HG03457 (cell line): ENCODE data around the gene GEMIN2.
"Not testable (repeated sequence)": the region's sequence is repeated elsewhere in the genome, so short reads cannot be mapped to it uniquely, and the experiment has no call there.

Source experiments
- ATAC-seq: cut with Tn5 transposase; IDR thresholded peaks from one replicate; pipeline ENCODE4 v1.9.1; 2021; ENCODE audit warnings: moderate number of reproducible peaks; ENCODE audit not compliant: unreplicated experiment

GEMIN2 gene

DNA sequence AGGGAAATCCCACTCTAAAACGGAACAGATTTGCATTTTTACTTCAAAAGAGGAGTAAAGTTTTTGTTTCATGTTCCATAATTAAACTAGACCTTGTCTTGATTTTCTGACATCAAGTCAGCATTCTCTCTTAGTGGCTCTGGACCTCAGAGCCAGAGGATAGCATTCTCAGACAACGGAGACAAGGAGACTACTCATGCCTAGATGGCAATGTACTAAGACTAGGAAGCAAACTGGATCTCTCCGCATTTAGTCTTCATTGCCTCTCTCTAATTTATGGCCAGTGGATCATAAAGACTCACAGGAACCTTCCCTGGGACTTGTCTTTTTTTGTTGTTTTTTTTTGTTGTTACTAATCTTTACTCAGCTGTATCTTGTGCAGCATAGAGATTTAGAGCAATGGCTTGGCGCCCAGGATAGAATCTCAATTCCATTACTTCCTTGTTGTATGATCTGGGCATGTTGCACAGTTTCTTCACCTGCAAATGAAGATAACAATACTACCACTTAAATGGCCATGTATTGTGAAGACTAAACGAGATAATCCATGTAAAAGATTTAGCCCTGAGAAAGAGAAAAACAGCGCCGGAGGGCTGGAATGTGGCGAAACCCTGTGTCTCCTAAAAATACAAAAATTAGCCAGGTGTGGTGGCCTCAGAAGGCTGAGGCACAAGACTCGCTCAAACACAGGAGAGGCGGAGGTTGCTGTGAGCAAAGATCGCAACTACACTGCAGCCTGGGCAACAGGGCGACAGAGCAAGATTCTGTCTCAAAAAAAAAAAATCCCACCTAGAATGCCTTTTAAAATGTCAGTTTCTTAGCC, 4.0 kb upstream of the GEMIN2 start:
- ATAC-seq = no peak

DNA sequence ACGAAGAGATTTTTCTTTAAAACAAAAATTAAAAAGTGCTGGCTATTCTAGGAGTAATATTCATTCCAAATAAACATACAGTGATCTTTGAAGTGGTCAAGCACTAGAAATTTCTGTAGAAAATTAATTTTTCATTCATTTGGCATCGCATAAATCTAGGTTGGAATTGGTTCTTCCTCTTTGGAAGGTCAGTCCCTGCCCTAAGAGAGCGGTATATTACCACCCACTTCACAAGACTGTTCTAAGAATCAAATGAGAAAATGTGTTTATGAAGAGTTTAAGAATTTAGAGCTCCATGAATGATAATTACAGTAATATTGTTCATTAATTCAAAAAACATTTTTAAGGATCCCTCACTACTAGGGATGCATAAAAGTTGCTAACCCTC, 444 bp upstream of the GEMIN2 start:
- ATAC-seq = no peak

DNA sequence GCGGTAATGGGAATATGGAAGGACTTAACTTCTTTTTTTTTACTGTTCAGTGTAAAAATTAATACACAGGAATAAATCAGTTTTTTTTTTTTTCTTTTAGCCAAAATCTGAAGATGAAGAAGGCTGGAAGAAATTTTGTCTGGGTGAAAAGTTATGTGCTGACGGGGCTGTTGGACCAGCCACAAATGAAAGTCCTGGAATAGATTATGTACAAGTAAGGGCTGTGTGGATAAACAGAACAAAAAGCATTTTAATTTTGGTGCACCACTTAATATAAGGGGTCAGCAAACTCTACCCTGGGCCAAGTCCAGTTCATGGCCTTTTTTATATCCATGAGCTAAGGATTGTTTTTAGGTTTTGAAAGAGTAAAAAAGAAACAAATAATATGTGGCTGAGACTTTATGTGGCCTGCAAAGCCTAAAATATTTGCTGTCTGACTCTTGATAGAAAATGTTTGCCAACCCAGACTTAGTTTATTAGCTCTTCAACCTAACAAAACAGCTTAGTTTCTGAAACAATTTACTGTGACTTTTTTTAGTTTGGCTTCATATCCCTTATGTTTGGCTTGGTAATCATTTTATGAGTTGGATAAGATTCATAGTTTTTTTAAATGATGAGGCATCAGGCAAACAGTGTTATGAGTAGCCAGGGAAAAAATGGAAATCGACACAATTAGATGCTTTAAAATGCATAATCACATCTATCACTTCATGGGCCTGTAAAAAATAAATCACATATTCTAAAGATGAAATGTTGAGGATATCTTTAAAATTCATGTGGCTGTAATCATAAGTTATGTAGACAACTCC, 8.4 kb downstream of the GEMIN2 start:
- ATAC-seq = no peak

DNA sequence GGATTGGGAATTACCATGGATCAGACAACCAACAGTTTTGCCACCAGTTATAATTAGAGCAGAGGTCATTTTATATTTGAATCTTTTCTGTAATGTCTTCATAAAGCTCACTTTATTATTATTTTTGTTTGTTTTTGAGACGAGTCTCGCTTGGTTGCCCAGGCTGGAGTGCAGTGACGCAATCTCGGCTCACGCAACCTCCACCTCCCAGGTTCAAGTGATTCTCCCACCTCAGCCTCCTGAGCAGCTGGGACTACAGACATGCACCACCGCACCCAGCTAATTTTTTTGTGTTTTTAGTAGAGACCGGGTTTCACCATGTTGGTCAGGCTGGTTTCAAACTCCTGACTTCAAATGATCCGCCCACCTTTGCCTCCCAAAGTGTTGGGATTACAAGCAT, 23.7 kb downstream of the GEMIN2 start:
- not testable (repeated sequence) for ATAC-seq

DNA sequence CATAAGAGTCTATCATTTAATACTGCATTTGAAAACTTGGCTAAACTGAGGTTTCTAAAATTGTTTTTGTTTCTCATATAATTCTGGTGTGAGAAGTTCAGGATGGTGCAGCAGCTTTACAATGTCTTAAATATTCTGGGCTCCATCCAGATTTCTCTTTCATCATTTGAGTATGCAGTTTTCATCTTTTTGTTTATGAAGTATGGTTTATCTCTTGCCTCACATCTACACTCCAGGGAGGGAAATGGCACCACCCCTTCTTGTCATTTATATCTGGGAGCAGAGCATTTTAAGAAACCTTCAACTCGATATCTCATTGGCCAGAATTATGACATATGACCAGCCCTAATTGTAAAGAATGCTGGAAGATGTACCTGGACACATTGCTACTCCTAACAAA, 24.3 kb downstream of the GEMIN2 start:
- no peak for ATAC-seq

DNA sequence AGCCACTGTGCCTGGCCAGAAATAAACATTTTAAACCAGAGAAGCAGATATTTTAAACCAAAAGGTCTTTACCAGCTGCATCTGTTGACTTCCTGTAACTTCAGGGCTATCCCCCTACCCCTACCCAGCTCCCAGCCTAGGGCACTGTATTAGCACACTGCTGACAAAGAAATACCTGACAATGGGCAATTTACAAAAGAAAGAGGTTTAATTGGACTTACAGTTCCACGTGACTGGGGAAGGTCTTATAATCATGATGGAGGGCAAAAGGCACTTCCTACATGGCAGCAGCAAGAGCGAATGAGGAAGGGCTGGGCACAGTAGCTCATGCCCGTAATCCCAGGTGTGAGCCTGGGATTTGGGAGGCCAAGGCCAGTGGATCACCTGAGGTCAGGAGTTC, 26.0 kb downstream of the GEMIN2 start:
- no peak for ATAC-seq

DNA sequence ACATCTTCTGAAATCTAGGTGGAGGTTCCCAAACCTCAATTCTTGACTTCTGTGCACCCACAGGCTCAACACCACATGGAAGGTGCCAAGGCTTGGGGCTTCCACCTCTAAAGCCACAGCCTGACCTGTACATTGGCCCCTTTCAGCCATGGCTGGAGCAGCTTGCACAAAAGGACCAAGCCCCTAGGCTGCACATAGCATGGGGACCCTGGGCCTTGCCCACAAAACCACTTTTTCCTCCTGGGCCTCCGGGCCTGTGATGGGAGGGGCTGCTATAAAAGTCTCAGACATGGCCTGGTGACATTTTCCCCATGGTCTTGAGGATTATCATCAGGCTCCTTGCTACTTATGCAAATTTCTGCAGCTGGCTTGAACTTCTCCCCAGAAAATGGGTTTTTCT, 27.5 kb downstream of the GEMIN2 start:
- not testable (repeated sequence) for ATAC-seq

DNA sequence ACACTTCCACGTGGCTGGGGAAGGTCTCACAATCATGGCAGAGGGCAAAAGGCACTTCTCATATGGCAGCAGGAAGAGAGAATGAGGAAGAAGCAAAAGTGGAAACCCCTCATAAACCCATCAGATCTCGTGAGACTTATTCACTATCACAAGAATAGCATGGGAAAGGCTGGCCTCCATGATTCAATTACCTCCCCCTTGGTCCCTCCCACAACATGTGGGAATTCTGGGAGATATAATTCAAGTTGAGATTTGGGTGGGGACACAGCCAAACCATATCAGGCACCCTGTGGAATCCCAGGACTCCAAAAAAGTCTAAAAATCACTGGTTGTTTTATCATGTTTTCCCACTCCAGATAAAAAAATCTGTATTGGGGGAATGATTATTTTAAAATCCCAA, 29.1 kb downstream of the GEMIN2 start:
- not testable (repeated sequence) for ATAC-seq

DNA sequence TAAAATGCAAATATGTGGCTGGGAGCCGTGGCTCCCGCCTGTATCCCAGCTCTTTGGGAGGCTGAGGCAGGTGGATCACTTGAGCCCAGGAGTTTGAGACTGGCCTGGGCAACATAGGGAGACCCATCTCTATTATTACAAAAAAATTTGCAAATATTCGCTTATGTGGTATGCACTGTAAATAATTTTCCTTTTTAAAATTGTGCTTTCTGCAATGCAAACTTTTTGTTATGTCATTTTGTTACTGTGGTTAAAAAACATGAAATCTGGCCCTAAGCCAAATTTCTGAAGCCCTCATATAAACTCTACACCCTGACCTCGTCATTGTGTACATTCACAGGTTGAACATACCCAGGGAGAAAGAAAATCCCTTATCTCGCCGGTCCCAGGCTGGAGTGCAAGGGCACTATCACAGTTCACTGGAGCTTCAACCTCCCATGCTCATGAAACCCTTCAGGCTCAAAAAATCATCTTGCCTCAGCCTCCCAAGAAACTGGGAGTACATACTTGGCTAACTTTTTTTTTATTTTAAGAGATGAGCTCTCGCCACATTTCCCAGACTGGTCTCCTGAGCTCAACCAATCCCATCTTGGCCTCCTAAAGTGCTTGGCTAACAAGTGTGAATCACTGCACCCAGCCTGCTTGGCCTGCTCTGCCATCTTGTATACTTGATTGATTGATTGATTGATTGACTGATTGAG, 31.3 kb downstream of the GEMIN2 start:
- ATAC-seq = no peak

DNA sequence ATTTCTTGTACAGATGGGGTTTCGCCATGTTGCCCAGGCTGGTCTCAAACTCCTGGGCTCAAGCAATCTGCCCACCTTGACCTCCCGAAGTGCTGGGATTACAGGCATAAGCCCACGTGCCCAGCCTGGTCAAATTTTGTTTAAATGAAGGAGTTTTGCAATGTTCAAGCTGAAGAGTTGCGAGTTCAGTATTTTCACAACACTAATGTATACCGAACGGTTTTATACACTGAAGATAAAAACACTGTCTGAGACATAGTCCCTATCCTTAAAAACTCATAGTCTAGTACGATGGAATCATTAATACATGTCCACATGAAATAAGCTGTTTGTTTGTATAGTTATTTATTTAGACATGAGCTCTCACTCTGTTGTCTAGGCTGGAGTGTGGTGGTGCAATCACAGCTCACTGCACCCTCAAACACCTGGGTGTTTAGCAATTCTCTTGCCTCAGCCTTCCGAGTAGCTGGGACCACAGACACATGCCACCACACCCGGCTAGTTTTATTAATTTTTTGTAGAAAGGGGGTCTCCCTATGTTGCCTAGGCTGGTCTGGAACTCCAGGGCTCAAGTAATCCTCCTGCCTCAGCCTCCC, 40.6 kb downstream of the GEMIN2 start:
- no peak for ATAC-seq

DNA sequence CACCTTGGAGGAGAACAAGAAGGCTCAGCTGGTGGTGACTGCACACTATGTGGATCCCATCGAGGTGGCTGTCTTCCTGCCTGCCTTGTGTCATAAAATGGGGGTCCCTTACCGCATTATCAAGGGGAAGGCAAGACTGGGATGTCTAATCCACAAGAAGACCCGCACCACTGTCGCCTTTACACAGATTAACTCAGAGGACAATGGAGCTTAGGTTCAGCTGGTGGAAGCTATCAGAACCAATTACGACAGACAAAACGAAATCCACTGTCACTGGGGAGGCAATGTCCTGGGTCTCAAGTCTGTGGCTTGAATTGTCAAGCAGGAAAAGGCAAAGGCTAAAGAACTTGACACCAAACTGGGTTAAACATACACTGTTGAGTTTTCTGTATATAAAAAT, 43.4 kb downstream of the GEMIN2 start:
- ATAC-seq = no peak

DNA sequence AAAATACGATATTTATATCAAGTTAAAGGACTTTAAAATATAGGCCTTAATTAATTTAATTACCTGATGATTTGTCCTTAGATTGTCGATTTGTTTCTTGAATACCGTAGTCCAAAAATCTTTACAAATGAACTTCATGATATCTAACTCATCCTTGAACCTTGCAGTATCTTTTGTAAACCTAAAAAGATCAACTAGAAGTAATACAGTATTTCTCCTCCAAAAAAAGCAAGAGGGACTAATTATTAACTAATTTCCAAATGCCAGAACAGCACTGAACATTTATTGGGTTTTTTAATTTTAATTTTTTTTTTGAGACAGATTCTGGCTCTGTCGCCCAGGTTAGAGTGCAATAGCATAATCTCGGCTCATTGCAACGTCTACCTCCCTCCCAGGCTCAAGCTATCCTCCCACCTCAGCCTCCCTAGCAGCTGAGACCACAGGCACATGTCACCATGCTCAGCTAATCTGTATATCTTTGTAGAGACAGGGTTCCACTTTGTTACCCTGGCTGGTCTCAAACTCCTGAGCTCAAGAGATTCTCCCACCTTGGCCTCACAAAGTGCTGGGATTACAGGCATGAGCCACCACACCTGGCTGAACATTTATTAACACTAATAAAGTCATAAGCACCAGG, 44.2 kb downstream of the GEMIN2 start:
- no peak for ATAC-seq

DNA sequence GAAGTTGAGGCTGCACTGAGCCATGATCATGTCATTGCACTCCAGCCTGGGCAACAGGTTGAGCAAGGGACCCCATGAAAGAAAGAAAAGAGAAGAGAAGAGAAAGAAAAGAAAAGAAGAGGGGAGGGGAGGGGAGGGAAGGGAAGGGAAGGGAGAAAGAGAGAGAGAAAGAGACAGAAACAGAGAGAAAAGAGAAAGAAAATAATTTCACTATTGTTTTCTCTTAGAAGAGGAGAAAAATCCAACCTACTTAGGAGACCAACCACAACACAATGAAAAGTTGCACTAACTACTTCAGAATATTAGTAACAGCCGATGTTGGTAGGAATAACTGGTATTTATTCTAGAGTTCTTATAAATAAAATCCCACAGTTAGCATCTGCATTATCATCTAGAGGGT, 46.4 kb downstream of the GEMIN2 start:
- ATAC-seq = no peak

DNA sequence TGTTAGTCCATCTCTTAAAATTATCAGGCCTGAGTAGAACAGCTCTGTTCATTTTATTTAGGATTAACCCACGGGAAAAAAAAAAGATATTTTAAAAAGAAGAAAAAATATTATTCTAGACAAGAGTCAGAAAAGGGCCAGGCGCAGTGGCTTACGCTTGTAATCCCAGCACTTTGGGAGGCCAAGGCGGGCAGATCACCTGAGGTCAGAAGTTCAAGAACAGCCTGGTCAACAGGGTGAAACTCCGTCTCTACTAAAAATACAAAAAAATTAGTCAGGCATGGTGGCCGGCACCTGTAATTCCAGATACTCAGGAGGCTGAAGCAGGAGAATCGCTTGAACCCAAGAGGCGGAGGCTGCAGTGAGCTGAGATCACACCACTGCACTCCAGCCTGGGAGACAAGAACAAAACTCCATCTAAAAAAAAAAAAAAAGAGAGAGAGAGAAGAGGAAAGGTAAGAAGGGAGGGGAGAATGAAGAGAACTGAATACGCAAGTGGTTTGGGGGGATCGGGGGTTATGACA, 53.7 kb downstream of the GEMIN2 start:
- not testable (repeated sequence) for ATAC-seq

DNA sequence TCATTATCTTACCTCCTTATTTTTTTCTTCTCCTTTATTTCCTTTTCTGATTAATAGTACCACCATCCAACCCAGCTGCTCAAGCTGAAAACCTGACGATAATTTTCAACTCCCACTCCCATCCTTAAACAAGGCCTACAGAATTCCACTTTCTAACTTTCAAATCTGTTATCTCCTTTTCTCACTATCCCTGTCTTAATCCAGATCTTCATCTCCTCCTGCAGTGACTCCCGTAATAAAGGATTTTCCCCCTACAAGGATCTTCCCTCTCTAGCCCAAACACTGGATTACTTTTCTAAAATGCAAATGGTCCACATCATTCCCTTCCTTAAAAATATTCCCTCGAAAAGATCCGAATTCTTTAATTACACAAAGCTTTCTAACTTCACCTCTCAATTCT, 54.5 kb downstream of the GEMIN2 start:
- no peak for ATAC-seq

DNA sequence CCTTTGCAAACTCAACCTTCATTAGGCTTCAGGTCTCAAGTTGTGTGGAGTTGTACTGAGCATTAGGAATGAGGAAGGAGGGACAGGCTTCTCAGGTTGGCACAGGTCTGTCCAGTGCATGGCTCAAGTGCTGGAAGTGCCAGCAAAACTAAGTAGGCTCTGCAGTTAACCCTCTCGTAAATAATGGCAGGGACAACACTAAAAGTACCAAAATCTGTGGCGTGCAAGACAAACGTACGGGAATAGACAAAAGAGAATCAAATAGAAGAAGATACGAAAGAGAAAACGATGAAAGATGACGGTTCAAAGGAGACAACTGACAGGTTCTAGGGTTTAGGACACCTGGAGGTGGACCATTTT, 55.4 kb downstream of the GEMIN2 start:
- ATAC-seq = no peak

DNA sequence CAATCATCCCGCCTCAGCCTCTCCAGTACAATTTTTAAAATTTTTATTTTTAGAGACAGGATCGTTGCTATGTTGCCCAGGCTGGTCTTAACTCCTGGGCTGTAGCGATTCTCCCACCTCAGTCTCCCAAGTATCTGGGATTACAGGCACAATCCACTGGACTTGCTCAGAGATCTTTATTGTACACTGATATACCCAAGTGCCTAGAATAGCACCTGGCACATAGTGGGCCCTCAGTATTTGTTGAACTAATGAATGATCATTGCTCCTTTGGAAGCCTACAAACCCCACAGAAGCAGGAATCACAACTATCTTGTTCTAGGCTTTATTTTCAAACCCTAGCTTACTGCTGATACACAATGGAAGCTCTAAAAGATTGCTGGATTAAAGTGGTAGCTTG, 59.1 kb downstream of the GEMIN2 start:
- ATAC-seq = no peak

DNA sequence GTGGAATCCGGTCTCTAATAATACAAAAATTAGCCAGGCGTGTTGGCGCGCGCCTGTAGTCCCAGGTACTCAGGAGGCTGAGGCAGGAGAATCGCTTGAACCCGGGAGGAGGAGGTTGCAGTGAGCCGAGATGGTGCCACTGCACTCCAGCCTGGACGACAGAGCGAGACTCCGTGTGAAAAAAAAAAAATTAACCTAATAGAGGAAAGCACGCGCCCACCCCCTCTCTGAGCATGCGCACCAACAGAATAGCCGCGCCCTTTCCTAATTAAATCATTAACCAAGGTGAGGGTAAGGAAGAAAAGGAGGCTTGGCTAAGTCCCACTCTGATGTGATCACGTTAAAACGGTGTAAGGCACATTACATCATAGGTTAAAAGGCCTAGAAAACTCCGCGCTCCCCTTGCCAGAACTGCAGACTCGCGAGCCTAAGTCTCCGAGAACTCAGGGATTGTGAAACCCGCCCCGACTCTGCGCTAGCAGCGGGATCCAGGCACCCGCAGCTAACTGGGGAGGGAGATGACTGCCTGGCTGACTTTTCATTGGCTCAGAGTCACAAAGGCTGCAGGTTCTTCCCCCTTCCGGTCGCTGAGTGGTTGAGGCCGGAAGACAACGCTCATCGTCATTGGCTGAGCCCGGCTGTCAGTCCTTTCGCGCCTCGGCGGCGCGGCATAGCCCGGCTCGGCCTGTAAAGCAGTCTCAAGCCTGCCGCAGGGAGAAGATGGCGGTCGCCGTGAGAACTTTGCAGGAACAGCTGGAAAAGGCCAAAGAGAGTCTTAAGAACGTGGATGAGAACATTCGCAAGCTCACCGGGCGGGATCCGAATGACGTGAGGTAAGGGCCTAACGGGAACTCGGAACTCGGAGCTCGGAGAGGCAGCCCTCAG, 60.7 kb downstream of the GEMIN2 start, which contains the start of gene PNN:
PNN (plus strand) TSS at position 695 of the 885 bp plus-strand sequence; CDS start at position 721, 26 bp downstream.
- ATAC-seq = peak; percentile 89

DNA sequence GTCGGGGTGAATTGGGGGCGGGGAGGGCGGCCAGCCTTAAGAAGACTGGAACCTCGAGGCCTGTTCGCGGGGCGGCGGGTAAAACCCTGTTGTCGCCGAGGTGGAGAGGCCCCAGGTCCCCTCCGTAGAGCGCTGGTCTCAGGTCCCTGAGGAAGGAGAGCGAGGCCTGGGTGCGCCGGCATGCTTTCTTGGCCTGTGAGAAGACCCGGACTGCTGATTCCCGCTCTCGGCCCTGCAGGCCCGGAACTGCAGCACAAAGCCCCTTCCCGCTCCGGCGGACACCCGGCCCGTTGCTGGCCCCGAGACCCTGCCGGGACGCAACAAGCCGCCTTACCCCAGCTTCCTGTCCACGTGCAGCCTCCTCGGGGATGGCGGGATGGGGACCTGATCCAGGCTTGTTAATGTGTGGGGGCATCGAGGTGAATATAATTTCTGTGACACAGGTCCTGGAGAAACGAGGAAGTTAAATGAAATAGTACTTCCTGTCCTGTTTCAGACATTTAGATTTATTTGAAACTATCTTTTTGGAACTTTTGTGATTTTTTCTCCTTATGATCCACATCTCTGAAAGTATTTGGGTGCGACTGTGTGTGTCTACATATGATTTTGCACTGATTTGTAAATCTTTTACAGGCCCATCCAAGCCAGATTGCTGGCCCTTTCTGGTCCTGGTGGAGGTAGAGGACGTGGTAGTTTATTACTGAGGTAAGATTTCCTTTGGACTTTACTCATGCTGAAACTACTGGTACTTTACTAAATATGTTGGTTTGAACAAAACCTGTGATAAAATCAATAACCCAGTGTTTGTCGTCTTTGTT, 61.5 kb downstream of the GEMIN2 start:
- ATAC-seq = no peak
